GM23248 (cell line): ENCODE results near the gene ERC1.

Experiments
- EZH2 ChIP-seq: fragments of 200-600 bp; sonication (generic); IDR thresholded peaks from 2 replicates; pipeline ENCODE4 v1.6.1; 2018; ENCODE audit warnings: antibody characterized with exemption, mild to moderate bottlenecking; ENCODE audit not compliant: insufficient read depth, poor library complexity, severe bottlenecking
- EZH2phosphoT487 ChIP-seq: fragments of 200-600 bp; sonication (generic); IDR thresholded peaks from 2 replicates; pipeline ENCODE4 v1.6.1; 2018; ENCODE audit warnings: antibody characterized with exemption, moderate library complexity, mild to moderate bottlenecking, low read depth; ENCODE audit not compliant: insufficient read depth

DNA sequence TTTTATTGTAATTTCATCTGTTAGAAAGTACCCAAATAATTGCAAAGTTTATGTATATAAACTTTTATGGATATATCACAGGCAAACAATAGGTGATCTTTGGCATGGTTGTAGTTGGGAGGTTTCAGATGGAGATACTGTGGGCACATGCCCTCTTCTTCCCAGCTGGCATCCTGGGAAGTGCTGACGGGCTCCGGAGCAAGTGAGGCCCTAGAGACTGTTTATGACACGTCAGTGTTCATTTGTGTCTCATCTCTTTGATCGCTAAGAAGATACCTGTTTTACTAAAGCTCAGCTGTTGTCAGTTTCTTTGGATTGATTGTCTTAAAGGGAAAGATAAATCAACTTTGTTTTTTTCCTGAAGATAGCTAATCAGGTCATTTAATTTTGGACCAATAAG is 315.8 kb downstream of the ERC1 start:
- TF ChIP-seq EZH2phosphoT487 (no peak), EZH2 (no peak)
